Nephron (organoid): ENCODE measurements around the gene HOXA7.
A peak's percentile ranks its signal among the peaks of the same experiment; 100 is the strongest.

Experiments
- H3K27ac Mint-ChIP-seq, 3 experiments: 2 replicates each; pipeline ENCODE4 v1.8.0; 2020; ENCODE audit warnings: mixed read lengths in 3 of 3, mild to moderate bottlenecking in 2 of 3, moderate library complexity in 1 of 3
- H3K27me3 Mint-ChIP-seq: 2 replicates; pipeline ENCODE4 v1.8.0; 2021; ENCODE audit warnings: low read depth, mild to moderate bottlenecking, moderate library complexity, mixed read lengths
- H3K36me3 Mint-ChIP-seq: 2 replicates; pipeline ENCODE4 v1.8.0; 2020; ENCODE audit warnings: low read depth, mixed read lengths
- H3K4me1 Mint-ChIP-seq: 2 replicates; pipeline ENCODE4 v1.8.0; 2020; ENCODE audit warnings: mixed read lengths
- H3K4me3 Mint-ChIP-seq, 3 experiments: 2 replicates each; pipeline ENCODE4 v1.8.0; 2020; ENCODE audit warnings: mild to moderate bottlenecking in 3 of 3, mixed read lengths in 3 of 3, moderate library complexity in 2 of 3
- H3K9me3 Mint-ChIP-seq: 2 replicates; pipeline ENCODE4 v1.8.0; 2020; ENCODE audit warnings: mixed read lengths
- TF ChIP-seq, protein P1 (sequence below), 3 experiments: fragments of 200-600 bp; sonication (generic); IDR thresholded peaks; one replicate each; pipeline ENCODE4 v1.5.0; 2021; ENCODE audit warnings: antibody characterized with exemption in 3 of 3; ENCODE audit not compliant: unreplicated experiment in 3 of 3

Gene HOXA7

GRCh38 chr7:27186668-27187474, 30.4 kb upstream of the HOXA7 start:
- Mint-ChIP-seq H3K36me3 (no peaks in the 10 kb centered on the region), H3K9me3 (no peaks in the 10 kb centered on the region), H3K27me3 (peaks cover 100% of the 10 kb centered on the region), H3K4me3 (peak overlapping the region; percentile 91 to 92 (median 92)), H3K27ac (peak overlapping the region; percentile 27 to 97 (median 97)), H3K4me1 (peaks cover 44% of the 10 kb centered on the region)
- TF ChIP-seq, protein P1, sequence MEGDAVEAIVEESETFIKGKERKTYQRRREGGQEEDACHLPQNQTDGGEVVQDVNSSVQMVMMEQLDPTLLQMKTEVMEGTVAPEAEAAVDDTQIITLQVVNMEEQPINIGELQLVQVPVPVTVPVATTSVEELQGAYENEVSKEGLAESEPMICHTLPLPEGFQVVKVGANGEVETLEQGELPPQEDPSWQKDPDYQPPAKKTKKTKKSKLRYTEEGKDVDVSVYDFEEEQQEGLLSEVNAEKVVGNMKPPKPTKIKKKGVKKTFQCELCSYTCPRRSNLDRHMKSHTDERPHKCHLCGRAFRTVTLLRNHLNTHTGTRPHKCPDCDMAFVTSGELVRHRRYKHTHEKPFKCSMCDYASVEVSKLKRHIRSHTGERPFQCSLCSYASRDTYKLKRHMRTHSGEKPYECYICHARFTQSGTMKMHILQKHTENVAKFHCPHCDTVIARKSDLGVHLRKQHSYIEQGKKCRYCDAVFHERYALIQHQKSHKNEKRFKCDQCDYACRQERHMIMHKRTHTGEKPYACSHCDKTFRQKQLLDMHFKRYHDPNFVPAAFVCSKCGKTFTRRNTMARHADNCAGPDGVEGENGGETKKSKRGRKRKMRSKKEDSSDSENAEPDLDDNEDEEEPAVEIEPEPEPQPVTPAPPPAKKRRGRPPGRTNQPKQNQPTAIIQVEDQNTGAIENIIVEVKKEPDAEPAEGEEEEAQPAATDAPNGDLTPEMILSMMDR (IDR thresholded peaks at IDR 0.05; ENCODE audit: unreplicated experiment in 3 of 3) = no peak

- no peaks in the 10 kb centered on the region for H3K36me3 Mint-ChIP-seq
- TF ChIP-seq, protein P1 (IDR thresholded peaks at IDR 0.05; ENCODE audit: unreplicated experiment in 3 of 3) = no peak
- peak overlapping the region; percentile 91 to 92 (median 92) for H3K4me3 Mint-ChIP-seq
- peaks cover 49% of the 10 kb centered on the region for H3K4me1 Mint-ChIP-seq
- peak overlapping the region; percentile 27 to 97 (median 97) for H3K27ac Mint-ChIP-seq
- peaks cover 100% of the 10 kb centered on the region for H3K27me3 Mint-ChIP-seq
- H3K9me3 Mint-ChIP-seq = no peaks in the 10 kb centered on the region
Measured at GRCh38 chr7:27185854-27186667, 29.6 kb upstream of the HOXA7 start.

- TF ChIP-seq, protein P1 (IDR thresholded peaks at IDR 0.05; ENCODE audit: unreplicated experiment in 3 of 3) = no peak
- H3K4me3 Mint-ChIP-seq = peak within 1 kb of the TSS; percentile 91 to 92 (median 92)
- H3K9me3 Mint-ChIP-seq = no peaks in the 10 kb centered on the region
- H3K4me1 Mint-ChIP-seq = peaks cover 49% of the 10 kb centered on the region
- H3K36me3 Mint-ChIP-seq = no peaks in the 10 kb centered on the region
- H3K27ac Mint-ChIP-seq = peak within 1 kb of the TSS; percentile 74 to 97 (median 97)
- peaks cover 99% of the 10 kb centered on the region for H3K27me3 Mint-ChIP-seq
Measured at GRCh38 chr7:27185013-27185853, 28.8 kb upstream of the HOXA7 start, which contains the start of gene HOXA11. HOXA11 (minus strand) TSS chr7:27185232; CDS start chr7:27185144, 88 bp downstream.

- peaks cover 99% of the 10 kb centered on the region for H3K27me3 Mint-ChIP-seq
- peak overlapping the region; percentile 91 to 92 (median 92) for H3K4me3 Mint-ChIP-seq
- peaks cover 47% of the 10 kb centered on the region for H3K4me1 Mint-ChIP-seq
- TF ChIP-seq, protein P1 (IDR thresholded peaks at IDR 0.05; ENCODE audit: unreplicated experiment in 3 of 3) = no peak
- no peaks in the 10 kb centered on the region for H3K36me3 Mint-ChIP-seq
- peak overlapping the region; percentile 74 to 97 (median 97) for H3K27ac Mint-ChIP-seq
- no peaks in the 10 kb centered on the region for H3K9me3 Mint-ChIP-seq
Measured at GRCh38 chr7:27184337-27185012, 28.0 kb upstream of the HOXA7 start.

GRCh38 chr7:27183682-27184336, 27.3 kb upstream of the HOXA7 start:
- TF ChIP-seq, protein P1 (IDR thresholded peaks at IDR 0.05; ENCODE audit: unreplicated experiment in 3 of 3) = no peak
- H3K4me1 Mint-ChIP-seq = peaks cover 46% of the 10 kb centered on the region
- no peaks in the 10 kb centered on the region for H3K9me3 Mint-ChIP-seq
- H3K36me3 Mint-ChIP-seq = no peaks in the 10 kb centered on the region
- peak overlapping the region; percentile 41 to 97 (median 45) for H3K27ac Mint-ChIP-seq
- H3K4me3 Mint-ChIP-seq = peak overlapping the region; percentile 78 to 92 (median 82)
- H3K27me3 Mint-ChIP-seq = peaks cover 99% of the 10 kb centered on the region
